CD4-positive, alpha-beta T cell treated with Interleukin-2 at 100 ng/mL for 4 hours (primary cell): ENCODE results near the gene ITPR2.
"Not testable (repeated sequence)": the region's sequence is repeated elsewhere in the genome, so short reads cannot be mapped to it uniquely, and the experiment has no call there.

Source experiments
- DNase-seq: peaks from one replicate; pipeline ENCODE4 v3.0.0-alpha.2; 2020; ENCODE audit warnings: low spot score

The ITPR2 gene

GRCh38 chr12:26338586-26339572, 494.1 kb downstream of the ITPR2 start:
- DNase-seq = no peak

- DNase-seq = no peak
Measured at GRCh38 chr12:26335651-26336050, 497.3 kb downstream of the ITPR2 start.

GRCh38 chr12:26334621-26335124, 498.3 kb downstream of the ITPR2 start:
- DNase-seq = no peak

GRCh38 chr12:26331960-26332359, 501.0 kb downstream of the ITPR2 start:
- no peak for DNase-seq

GRCh38 chr12:26331136-26331535, 501.9 kb downstream of the ITPR2 start:
- DNase-seq = no peak

- no peak for DNase-seq
Measured at GRCh38 chr12:26327975-26328644, 504.9 kb downstream of the ITPR2 start.

- no peak for DNase-seq
Measured at GRCh38 chr12:26323673-26324072, 509.3 kb downstream of the ITPR2 start.

- no peak for DNase-seq
Measured at GRCh38 chr12:26319511-26319910, 513.5 kb downstream of the ITPR2 start.

GRCh38 chr12:26318661-26319068, 514.3 kb downstream of the ITPR2 start:
- no peak for DNase-seq

- DNase-seq = no peak
Measured at GRCh38 chr12:26317942-26318575, 514.9 kb downstream of the ITPR2 start.

- DNase-seq = not testable (repeated sequence)
Measured at GRCh38 chr12:26314103-26314502, 518.9 kb downstream of the ITPR2 start.

- DNase-seq = not testable (repeated sequence)
Measured at GRCh38 chr12:26310489-26310888, 522.5 kb downstream of the ITPR2 start.

- DNase-seq = no peak
Measured at GRCh38 chr12:26309634-26310033, 523.4 kb downstream of the ITPR2 start.

GRCh38 chr12:26304273-26304672, 528.7 kb downstream of the ITPR2 start:
- no peak for DNase-seq

GRCh38 chr12:26303418-26303817, 529.6 kb downstream of the ITPR2 start:
- DNase-seq = no peak

GRCh38 chr12:26302776-26303175, 530.2 kb downstream of the ITPR2 start:
- no peak for DNase-seq

GRCh38 chr12:26299751-26300150, 533.2 kb downstream of the ITPR2 start:
- no peak for DNase-seq

GRCh38 chr12:26298785-26299621, 534.0 kb downstream of the ITPR2 start:
- DNase-seq = peak; percentile 44

GRCh38 chr12:26297396-26298070, 535.5 kb downstream of the ITPR2 start:
- DNase-seq = no peak

- DNase-seq = no peak
Measured at GRCh38 chr12:26295001-26295400, 538.0 kb downstream of the ITPR2 start.

GRCh38 chr12:26293612-26294011, 539.4 kb downstream of the ITPR2 start:
- DNase-seq = no peak
